H1 (cell line): Measurements from ENCODE around the gene OR2AJ1. TPM values are rescaled to one million over a fixed set of nuclear protein-coding genes. Genes with fewer than 3 reads are reported as not detected.
"Not testable (repeated sequence)": the region's sequence is repeated elsewhere in the genome, so short reads cannot be mapped to it uniquely, and the experiment has no call there.

Experiments used
- CTCF ChIA-PET: fragments of 300-600 bp; sonication (Branson Sonifier 250); formaldehyde crosslinking; loops from one replicate; lab custom pipeline; 2021; ENCODE audit not compliant: partially characterized antibody; lab: Charles Lee
- POLR2A ChIA-PET: fragments of 300-600 bp; sonication (Branson Sonifier 250); formaldehyde crosslinking; loops from one replicate; lab custom pipeline; 2021; ENCODE audit warnings: inconsistent platforms; ENCODE audit not compliant: partially characterized antibody; lab: Charles Lee
- DNase-seq, 2 experiments: peaks; one replicate each; pipeline versions ENCODE4 v3.0.0 to v3.0.0-alpha.2; 2010 to 2022; ENCODE audit warnings: low spot score in 2 of 2, low read depth in 1 of 2, mixed read lengths in 1 of 2
- FAIRE-seq: peaks from 2 replicates; lab custom pipeline; 2011; peaks lifted over from hg19 to GRCh38; lab: Jason Lieb, UNC
- H2AFZ ChIP-seq: 2 replicates; pipeline ENCODE4 v1.8.1; 2012; ENCODE audit warnings: low read length, inconsistent platforms
- H2AK5ac ChIP-seq: 2 replicates; pipeline ENCODE4 v1.6.1; 2013; ENCODE audit warnings: low read depth, low read length
- H2BK120ac ChIP-seq: replicated peaks from 2 replicates; pipeline ENCODE3; 2013; ENCODE audit warnings: low read depth, low read length, inconsistent platforms
- H2BK12ac ChIP-seq: 2 replicates; pipeline ENCODE4 v1.6.1; 2013; ENCODE audit warnings: low read depth, low read length
- H2BK15ac ChIP-seq: 2 replicates; pipeline ENCODE4 v1.6.1; 2013; ENCODE audit warnings: low read length
- H2BK20ac ChIP-seq: 2 replicates; pipeline ENCODE4 v1.6.1; 2013; ENCODE audit warnings: low read length
- H2BK5ac ChIP-seq: 2 replicates; pipeline ENCODE4 v1.6.1; 2013; ENCODE audit warnings: low read depth, low read length
- H3K14ac ChIP-seq: 2 replicates; pipeline ENCODE4 v1.6.1; 2013; ENCODE audit warnings: inconsistent platforms; ENCODE audit not compliant: insufficient read length
- H3K18ac ChIP-seq: 2 replicates; pipeline ENCODE4 v1.6.1; 2013; ENCODE audit warnings: low read length; ENCODE audit errors: extremely low read depth
- H3K23ac ChIP-seq: 2 replicates; pipeline ENCODE4 v1.6.1; 2013; ENCODE audit warnings: inconsistent platforms; ENCODE audit not compliant: insufficient read length
- H3K23me2 ChIP-seq: 2 replicates; pipeline ENCODE4 v1.6.1; 2013; ENCODE audit warnings: low read depth, low read length
- H3K27ac ChIP-seq: 2 replicates; pipeline ENCODE4 v1.6.1; 2011; ENCODE audit warnings: low read depth, low read length, inconsistent platforms
- H3K27me3 ChIP-seq, 4 experiments: replicated peaks in 1 of 4; 1 replicate in 1 of 4; 2 replicates in 3 of 4; pipeline versions ENCODE4 v1.6.1 to v1.8.1; 2011 to 2013; ENCODE audit warnings: low read length in 3 of 4, mild to moderate bottlenecking in 3 of 4, inconsistent platforms in 2 of 4, mixed read lengths in 2 of 4, moderate library complexity in 1 of 4; ENCODE audit not compliant: control insufficient read depth in 3 of 4, insufficient read depth in 3 of 4; ENCODE audit errors: extremely low read depth in 1 of 4
- H3K36me3 ChIP-seq, 4 experiments: 2 replicates each; pipeline versions ENCODE4 v1.6.1 to v1.8.1; 2011 to 2013; ENCODE audit warnings: mild to moderate bottlenecking in 4 of 4, low read length in 3 of 4, moderate library complexity in 2 of 4, control low read depth in 1 of 4, inconsistent platforms in 1 of 4; ENCODE audit not compliant: insufficient read depth in 4 of 4, control insufficient read depth in 2 of 4
- H3K4ac ChIP-seq: replicated peaks from 2 replicates; pipeline ENCODE3; 2013; ENCODE audit warnings: low read length, low read depth, mixed read lengths, inconsistent platforms; ENCODE audit not compliant: insufficient read length
- H3K4me1 ChIP-seq, 4 experiments: replicated peaks in 1 of 4; 1 replicate in 1 of 4; 2 replicates in 3 of 4; pipeline versions ENCODE4 v1.6.1 to v1.8.1; 2011 to 2013; ENCODE audit warnings: low read length in 3 of 4, inconsistent platforms in 2 of 4, mixed read lengths in 1 of 4; ENCODE audit not compliant: insufficient read depth in 4 of 4, control insufficient read depth in 3 of 4
- H3K4me2 ChIP-seq, 2 experiments: 2 replicates each; pipeline versions ENCODE4 v1.6.1 to v1.8.1; 2011 to 2013; ENCODE audit warnings: low read depth in 2 of 2, low read length in 2 of 2, control low read depth in 1 of 2, inconsistent platforms in 1 of 2, mild to moderate bottlenecking in 1 of 2; ENCODE audit not compliant: insufficient read depth in 1 of 2
- H3K4me3 ChIP-seq, 4 experiments: fragments of 200-600, 300-600 bp in 1 of 4; sonication (generic), shearing (Covaris generic), sonication (Bioruptor Twin) in 1 of 4; 2 replicates each; pipeline versions ENCODE4 v1.5.1 to v1.8.1; 2011 to 2016; ENCODE audit warnings: low read length in 4 of 4, low read depth in 3 of 4, control low read depth in 2 of 4, inconsistent platforms in 2 of 4, mild to moderate bottlenecking in 2 of 4, mixed read lengths in 1 of 4, moderate library complexity in 1 of 4; ENCODE audit not compliant: insufficient read depth in 2 of 4; ENCODE audit errors: extremely low read depth in 1 of 4
- H3K56ac ChIP-seq: replicated peaks from 2 replicates; pipeline ENCODE3; 2013; ENCODE audit warnings: low read depth, mild to moderate bottlenecking, mixed read lengths, low read length, inconsistent platforms; ENCODE audit not compliant: insufficient read length
- H3K79me1 ChIP-seq: 2 replicates; pipeline ENCODE4 v1.6.1; 2013; ENCODE audit warnings: low read depth, low read length, control low read depth
- H3K79me2 ChIP-seq, 2 experiments: 2 replicates each; pipeline versions ENCODE4 v1.6.1 to v1.8.1; 2012 to 2013; ENCODE audit warnings: low read length in 2 of 2, mild to moderate bottlenecking in 2 of 2, inconsistent platforms in 1 of 2; ENCODE audit not compliant: insufficient read depth in 2 of 2, control insufficient read depth in 1 of 2
- H3K9ac ChIP-seq, 4 experiments: replicated peaks in 1 of 4; 1 replicate in 1 of 4; 2 replicates in 3 of 4; pipeline versions ENCODE4 v1.6.1 to v1.8.1; 2011 to 2013; ENCODE audit warnings: low read depth in 3 of 4, low read length in 3 of 4, control low read depth in 2 of 4, mild to moderate bottlenecking in 2 of 4, moderate library complexity in 2 of 4, inconsistent platforms in 1 of 4; ENCODE audit errors: extremely low read depth in 1 of 4
- H3K9me3 ChIP-seq, 2 experiments: 2 replicates each; pipeline versions ENCODE4 v1.6.1 to v1.8.1; 2012 to 2013; ENCODE audit warnings: mild to moderate bottlenecking in 2 of 2, moderate library complexity in 2 of 2, control low read depth in 1 of 2, inconsistent platforms in 1 of 2, low read depth in 1 of 2, low read length in 1 of 2, mixed read lengths in 1 of 2; ENCODE audit not compliant: insufficient read depth in 2 of 2
- H4K20me1 ChIP-seq, 2 experiments: replicated peaks in 1 of 2; 2 replicates each; pipeline versions ENCODE3 to v1.8.1; 2011 to 2013; ENCODE audit warnings: inconsistent platforms in 2 of 2, low read length in 2 of 2, mild to moderate bottlenecking in 1 of 2; ENCODE audit not compliant: insufficient read depth in 2 of 2, control insufficient read depth in 1 of 2
- H4K5ac ChIP-seq: 2 replicates; pipeline ENCODE4 v1.6.1; 2013; ENCODE audit warnings: low read length, low read depth, mixed read lengths, inconsistent platforms; ENCODE audit not compliant: insufficient read length
- H4K8ac ChIP-seq: 2 replicates; pipeline ENCODE4 v1.8.0; 2013; ENCODE audit warnings: mild to moderate bottlenecking, moderate library complexity, low read length, inconsistent platforms; ENCODE audit not compliant: insufficient read depth; ENCODE audit errors: extremely low read depth
- H4K91ac ChIP-seq: replicated peaks from 2 replicates; pipeline ENCODE3; 2013; ENCODE audit warnings: low read length, mixed read lengths, inconsistent platforms; ENCODE audit not compliant: insufficient read length
- JUND ChIP-seq: IDR thresholded peaks from 2 replicates; pipeline ENCODE4 v1.6.1; 2011; ENCODE audit warnings: mild to moderate bottlenecking, improper control_type of control experiment, low read length
- RAD21 ChIP-seq, 2 experiments: IDR thresholded peaks in 1 of 2; conservative IDR thresholded peaks in 1 of 2; 2 replicates each; pipeline ENCODE4 v1.6.1; 2011; ENCODE audit warnings: low read depth in 2 of 2, low read length in 2 of 2, improper control_type of control experiment in 1 of 2, inconsistent platforms in 1 of 2, mild to moderate bottlenecking in 1 of 2, moderate library complexity in 1 of 2
- TCF12 ChIP-seq: IDR thresholded peaks from 2 replicates; pipeline ENCODE4 v1.6.1; 2011; ENCODE audit warnings: low read depth, mild to moderate bottlenecking, low read length
- WGBS, 2 experiments: shearing (Covaris generic) in 1 of 2; methylation state at CpG; one replicate each; pipeline versions ENCODE4 v1.1.6 to v1.1.7; 2013 to 2015; ENCODE audit warnings: low lambda C conversion rate in 2 of 2, mixed read lengths in 2 of 2, inconsistent platforms in 1 of 2, low coverage in 1 of 2, missing lambda C conversion rate in 1 of 2; ENCODE audit not compliant: insufficient replicate concordance in 2 of 2, insufficient coverage in 1 of 2, insufficient read length in 1 of 2; ENCODE audit errors: extremely low coverage in 1 of 2, missing lambda C conversion rate in 1 of 2; 5-methylcytosine and 5-hydroxymethylcytosine counted together
- polyA plus RNA-seq, 7 experiments: library from polyadenylated mRNA; depleted of rRNA in 3 of 7; stranded (reverse) in 5 of 7; unstranded in 2 of 7; fragments of >200 nt in 5 of 7; fragments of 200-250 nt in 2 of 7; gene quantifications; 1 replicate in 5 of 7; 2 replicates in 1 of 7; 4 replicates in 1 of 7; pipeline versions ENCODE4 v1.2.1 to v1.2.3, GENCODE V29; 2011 to 2013; ENCODE audit warnings: missing spikeins in 2 of 7, mixed read lengths in 2 of 7
- total RNA-seq: library from RNA; stranded (reverse); fragmentation: NEBNext Ultra II Directional; extraction: Animal tissue kit (Norgen Biotek cat#: 25700); gene quantifications from 2 replicates; pipeline ENCODE4 v1.2.1, GENCODE V29; 2021
- TF ChIP-seq, protein P1 (sequence below), 3 experiments: IDR thresholded peaks; 1 replicate in 2 of 3; 2 replicates in 1 of 3; pipeline versions ENCODE4 v1.5.1 to v1.6.1; 2011; ENCODE audit warnings: low read length in 3 of 3, mild to moderate bottlenecking in 3 of 3, inconsistent platforms in 2 of 3, low read depth in 1 of 3, moderate library complexity in 1 of 3; ENCODE audit not compliant: insufficient read depth in 1 of 3; ENCODE audit errors: control extremely low read depth in 1 of 3
- TF ChIP-seq, protein P2 (sequence below): IDR thresholded peaks from 2 replicates; pipeline ENCODE4 v1.6.1; 2011; ENCODE audit warnings: low read depth, mild to moderate bottlenecking, low read length; ENCODE audit not compliant: insufficient read depth

OR2AJ1 gene
- total and polyA plus RNA-seq, 2 of the 8 experiments (the other 6 are each of a cell fraction or from before 2014, with no cell fraction given), result not detected

DNA sequence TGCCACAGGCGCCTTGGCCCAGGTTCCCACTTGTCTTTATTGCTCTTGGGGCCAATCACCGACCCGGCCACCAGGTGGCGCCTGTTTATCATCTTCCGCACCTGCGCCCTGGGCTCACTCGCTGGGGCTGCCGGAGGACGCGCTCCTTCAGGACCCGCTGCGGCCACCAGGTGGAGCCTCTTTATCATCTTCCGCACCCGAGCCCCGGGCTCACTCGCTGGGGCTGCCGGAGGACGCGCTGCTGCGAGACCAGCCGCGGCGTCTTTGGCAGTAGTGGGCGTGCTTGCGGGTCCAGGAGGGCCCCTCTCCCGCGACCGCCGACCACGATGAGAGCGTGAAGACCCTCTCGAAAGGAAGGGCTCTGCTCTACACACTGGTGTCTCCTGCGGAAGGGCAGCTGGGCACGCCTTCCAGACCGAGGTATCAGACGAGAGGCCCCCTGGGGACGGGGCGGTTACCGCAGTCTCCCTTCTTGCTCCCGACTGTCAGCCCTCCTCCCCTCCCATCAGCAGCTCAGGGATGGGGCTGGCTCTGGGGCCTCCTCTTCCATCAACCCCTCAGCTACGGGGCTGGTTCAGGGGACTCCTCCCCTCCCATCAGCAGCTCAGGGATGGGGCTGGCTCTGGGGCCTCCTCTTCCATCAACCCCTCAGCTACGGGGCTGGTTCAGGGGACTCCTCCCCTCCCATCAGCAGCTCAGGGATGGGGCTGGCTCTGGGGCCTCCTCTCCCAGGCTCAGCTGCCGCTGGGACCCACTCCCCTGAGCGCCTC is 12.5 kb downstream of the OR2AJ1 start:
- H2AK5ac ChIP-seq, H3K23me2 ChIP-seq, H3K79me1 ChIP-seq, H3K4me1 ChIP-seq, H3K27me3 ChIP-seq, H3K4ac ChIP-seq, POLR2A ChIA-PET, H3K9ac ChIP-seq, H2BK120ac ChIP-seq, H2BK12ac ChIP-seq, H2BK20ac ChIP-seq, H3K23ac ChIP-seq, H3K14ac ChIP-seq, H3K79me2 ChIP-seq, H4K91ac ChIP-seq, H2AFZ ChIP-seq, H3K18ac ChIP-seq, H3K36me3 ChIP-seq, H3K56ac ChIP-seq, H2BK15ac ChIP-seq, H2BK5ac ChIP-seq, H4K5ac ChIP-seq, H4K20me1 ChIP-seq, H3K4me2 ChIP-seq, FAIRE-seq, H3K27ac ChIP-seq: not testable (repeated sequence)
- H4K8ac ChIP-seq, result peak overlapping the region; percentile 51; the same call in 1 of the 2 replicates
- DNase-seq, result peak; percentile 34 to 99
- CTCF ChIA-PET, result interaction anchor here (0.7 to 1.0 kb wide), 8 partner anchors 10 to 818 kb away, joined by 3 to 4 read pairs (median 3); partner anchors contain the start of genes LYPD8 and OR2AJ1
- peaks cover 60 to 65% of the 10 kb centered on the region in 2 experiments for H3K9me3 ChIP-seq
- peak overlapping the region in 1 of 4 experiments; percentile 36; a peak in 1 of 8 replicates for H3K4me3 ChIP-seq
- WGBS, 2 experiments, result 72% methylated on average over 34 of the region's 44 CpGs; no CpG with 5 or more reads in 1 of the 2 experiments
- TF ChIP-seq TCF12 (0 out of 2 replicates have a peak, but pooled peaks have one; percentile 38), RAD21 (IDR thresholded peaks at IDR 0.05 in 1 of 2, conservative IDR thresholded peaks at IDR 0.05 in 1 of 2; ENCODE audit: low read depth in 2 of 2, low read length in 2 of 2) (peak; percentile 80 to 85), JUND (0 out of 2 replicates have a peak, but pooled peaks have one; percentile 18)
- TF ChIP-seq, protein P1, sequence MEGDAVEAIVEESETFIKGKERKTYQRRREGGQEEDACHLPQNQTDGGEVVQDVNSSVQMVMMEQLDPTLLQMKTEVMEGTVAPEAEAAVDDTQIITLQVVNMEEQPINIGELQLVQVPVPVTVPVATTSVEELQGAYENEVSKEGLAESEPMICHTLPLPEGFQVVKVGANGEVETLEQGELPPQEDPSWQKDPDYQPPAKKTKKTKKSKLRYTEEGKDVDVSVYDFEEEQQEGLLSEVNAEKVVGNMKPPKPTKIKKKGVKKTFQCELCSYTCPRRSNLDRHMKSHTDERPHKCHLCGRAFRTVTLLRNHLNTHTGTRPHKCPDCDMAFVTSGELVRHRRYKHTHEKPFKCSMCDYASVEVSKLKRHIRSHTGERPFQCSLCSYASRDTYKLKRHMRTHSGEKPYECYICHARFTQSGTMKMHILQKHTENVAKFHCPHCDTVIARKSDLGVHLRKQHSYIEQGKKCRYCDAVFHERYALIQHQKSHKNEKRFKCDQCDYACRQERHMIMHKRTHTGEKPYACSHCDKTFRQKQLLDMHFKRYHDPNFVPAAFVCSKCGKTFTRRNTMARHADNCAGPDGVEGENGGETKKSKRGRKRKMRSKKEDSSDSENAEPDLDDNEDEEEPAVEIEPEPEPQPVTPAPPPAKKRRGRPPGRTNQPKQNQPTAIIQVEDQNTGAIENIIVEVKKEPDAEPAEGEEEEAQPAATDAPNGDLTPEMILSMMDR (IDR thresholded peaks at IDR 0.05; ENCODE audit: control extremely low read depth in 1 of 3, insufficient read depth in 1 of 3, low read depth in 1 of 3, low read length in 3 of 3), result peak; percentile 72 to 98 (median 88)
- TF ChIP-seq, protein P2, sequence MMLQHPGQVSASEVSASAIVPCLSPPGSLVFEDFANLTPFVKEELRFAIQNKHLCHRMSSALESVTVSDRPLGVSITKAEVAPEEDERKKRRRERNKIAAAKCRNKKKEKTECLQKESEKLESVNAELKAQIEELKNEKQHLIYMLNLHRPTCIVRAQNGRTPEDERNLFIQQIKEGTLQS, result peak; percentile 24; the same call in 1 of the 2 replicates
